HepG2 (cell line): ENCODE data around the gene AP5Z1.

Source experiments
- CTCF ChIP-seq: sonication (generic); formaldehyde crosslinking; IDR thresholded peaks from 2 replicates; pipeline ENCODE4 v1.5.0; 2020; ENCODE audit warnings: mild to moderate bottlenecking, missing genetic modification reagents, moderate library complexity
- HDAC2 ChIP-seq: sonication (generic); formaldehyde crosslinking; IDR thresholded peaks from 2 replicates; pipeline ENCODE4 v1.4.0; 2020; ENCODE audit warnings: missing genetic modification reagents
- PAF1 ChIP-seq: IDR thresholded peaks from 2 replicates; pipeline ENCODE4 v1.6.1; 2016; ENCODE audit warnings: missing genetic modification reagents, missing compliant biosample characterization
- POLR2A ChIP-seq, 2 experiments: IDR thresholded peaks; 2 replicates each; pipeline ENCODE4 v1.6.1; 2011; ENCODE audit warnings: low read depth in 2 of 2, low read length in 2 of 2, mild to moderate bottlenecking in 1 of 2, moderate library complexity in 1 of 2; ENCODE audit not compliant: insufficient read depth in 1 of 2
- SMARCC2 ChIP-seq: fragments of 450-650 bp; IDR thresholded peaks from 2 replicates; pipeline ENCODE4 v1.6.1; 2017; ENCODE audit warnings: antibody characterized with exemption, mild to moderate bottlenecking
- TAF1 ChIP-seq: sonication (generic); formaldehyde crosslinking; IDR thresholded peaks from 2 replicates; pipeline ENCODE4 v1.4.0; 2020; ENCODE audit warnings: missing genetic modification reagents
- TCF12 ChIP-seq, 2 experiments: fragments of 450-650 bp in 1 of 2; sonication (generic) in 1 of 2; formaldehyde crosslinking in 1 of 2; IDR thresholded peaks; 2 replicates each; pipeline versions ENCODE4 v1.6.1 to v1.8.0; 2017 to 2022; ENCODE audit warnings: antibody characterized with exemption in 1 of 2, mild to moderate bottlenecking in 1 of 2, missing genetic modification reagents in 1 of 2, moderate library complexity in 1 of 2
- ZBTB21 ChIP-seq: sonication (generic); formaldehyde crosslinking; IDR thresholded peaks from 2 replicates; pipeline ENCODE4 v1.4.0; 2020; ENCODE audit warnings: missing genetic modification reagents
- ZNF138 ChIP-seq: sonication (generic); formaldehyde crosslinking; IDR thresholded peaks from 2 replicates; pipeline ENCODE4 v1.5.0; 2020; ENCODE audit warnings: mild to moderate bottlenecking, low read depth, missing genetic modification reagents
- ZNF260 ChIP-seq: sonication (generic); formaldehyde crosslinking; IDR thresholded peaks from 2 replicates; pipeline ENCODE4 v1.4.0; 2020; ENCODE audit warnings: missing genetic modification reagents, low read depth, mild to moderate bottlenecking, borderline replicate concordance
- ZNF331 ChIP-seq: sonication (generic); formaldehyde crosslinking; IDR thresholded peaks from 2 replicates; pipeline ENCODE4 v1.4.0; 2020; ENCODE audit warnings: missing genetic modification reagents
- ZNF670 ChIP-seq: sonication (generic); formaldehyde crosslinking; IDR thresholded peaks from 2 replicates; pipeline ENCODE4 v1.8.0; 2022; ENCODE audit warnings: mild to moderate bottlenecking, missing genetic modification reagents, borderline replicate concordance
- TF ChIP-seq, protein P1 (sequence below): sonication (generic); formaldehyde crosslinking; IDR thresholded peaks from 2 replicates; pipeline ENCODE4 v1.5.0; 2020; ENCODE audit warnings: missing genetic modification reagents, mild to moderate bottlenecking, borderline replicate concordance
- TF ChIP-seq, protein P2 (sequence below): IDR thresholded peaks from 2 replicates; pipeline ENCODE4 v1.6.1; 2016; ENCODE audit warnings: missing compliant biosample characterization, missing genetic modification reagents, borderline replicate concordance

- TF ChIP-seq ZBTB21 = no peak
- TF ChIP-seq CTCF = no peak
- no peak for TF ChIP-seq ZNF260 (CRISPR knock-in tag)
- no peak for TF ChIP-seq TAF1 (CRISPR knock-in tag)
- TF ChIP-seq SMARCC2 = no peak
- no peak for TF ChIP-seq POLR2A (IDR thresholded peaks at IDR 0.05; ENCODE audit: insufficient read depth in 1 of 2, low read depth in 2 of 2, low read length in 2 of 2)
- TF ChIP-seq ZNF331 (CRISPR knock-in tag) = no peak
- no peak for TF ChIP-seq HDAC2 (CRISPR knock-in tag)
- TF ChIP-seq, protein P1, sequence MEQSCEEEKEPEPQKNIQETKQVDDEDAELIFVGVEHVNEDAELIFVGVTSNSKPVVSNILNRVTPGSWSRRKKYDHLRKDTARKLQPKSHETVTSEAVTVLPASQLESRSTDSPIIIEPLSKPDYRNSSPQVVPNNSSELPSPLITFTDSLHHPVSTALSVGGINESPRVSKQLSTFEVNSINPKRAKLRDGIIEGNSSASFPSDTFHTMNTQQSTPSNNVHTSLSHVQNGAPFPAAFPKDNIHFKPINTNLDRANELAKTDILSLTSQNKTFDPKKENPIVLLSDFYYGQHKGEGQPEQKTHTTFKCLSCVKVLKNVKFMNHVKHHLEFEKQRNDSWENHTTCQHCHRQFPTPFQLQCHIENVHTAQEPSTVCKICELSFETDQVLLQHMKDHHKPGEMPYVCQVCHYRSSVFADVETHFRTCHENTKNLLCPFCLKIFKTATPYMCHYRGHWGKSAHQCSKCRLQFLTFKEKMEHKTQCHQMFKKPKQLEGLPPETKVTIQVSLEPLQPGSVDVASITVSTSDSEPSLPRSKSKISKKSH (CRISPR knock-in tag) = no peak
- TF ChIP-seq ZNF138 (CRISPR knock-in tag) = no peak
- TF ChIP-seq ZNF670 (CRISPR knock-in tag) = no peak
- TF ChIP-seq, protein P2, sequence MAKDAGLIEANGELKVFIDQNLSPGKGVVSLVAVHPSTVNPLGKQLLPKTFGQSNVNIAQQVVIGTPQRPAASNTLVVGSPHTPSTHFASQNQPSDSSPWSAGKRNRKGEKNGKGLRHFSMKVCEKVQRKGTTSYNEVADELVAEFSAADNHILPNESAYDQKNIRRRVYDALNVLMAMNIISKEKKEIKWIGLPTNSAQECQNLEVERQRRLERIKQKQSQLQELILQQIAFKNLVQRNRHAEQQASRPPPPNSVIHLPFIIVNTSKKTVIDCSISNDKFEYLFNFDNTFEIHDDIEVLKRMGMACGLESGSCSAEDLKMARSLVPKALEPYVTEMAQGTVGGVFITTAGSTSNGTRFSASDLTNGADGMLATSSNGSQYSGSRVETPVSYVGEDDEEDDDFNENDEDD (CRISPR knock-in tag) = no peak
- TF ChIP-seq PAF1 = no peak
- TF ChIP-seq TCF12 (IDR thresholded peaks at IDR 0.05) = no peak
- TF ChIP-seq TCF12 (CRISPR knock-in tag; IDR thresholded peaks at IDR 0.05) = no peak
These were observed 5.7 kb upstream of the AP5Z1 start for GRCh38 chr7:4769761-4770160.
